Measurements from ENCODE around the gene MB. TPM values are rescaled to one million over a fixed set of nuclear protein-coding genes. Genes with fewer than 3 reads are reported as not detected.

MB gene
- total RNA-seq, 2 experiments from 2014 or later = not detected

DNA sequence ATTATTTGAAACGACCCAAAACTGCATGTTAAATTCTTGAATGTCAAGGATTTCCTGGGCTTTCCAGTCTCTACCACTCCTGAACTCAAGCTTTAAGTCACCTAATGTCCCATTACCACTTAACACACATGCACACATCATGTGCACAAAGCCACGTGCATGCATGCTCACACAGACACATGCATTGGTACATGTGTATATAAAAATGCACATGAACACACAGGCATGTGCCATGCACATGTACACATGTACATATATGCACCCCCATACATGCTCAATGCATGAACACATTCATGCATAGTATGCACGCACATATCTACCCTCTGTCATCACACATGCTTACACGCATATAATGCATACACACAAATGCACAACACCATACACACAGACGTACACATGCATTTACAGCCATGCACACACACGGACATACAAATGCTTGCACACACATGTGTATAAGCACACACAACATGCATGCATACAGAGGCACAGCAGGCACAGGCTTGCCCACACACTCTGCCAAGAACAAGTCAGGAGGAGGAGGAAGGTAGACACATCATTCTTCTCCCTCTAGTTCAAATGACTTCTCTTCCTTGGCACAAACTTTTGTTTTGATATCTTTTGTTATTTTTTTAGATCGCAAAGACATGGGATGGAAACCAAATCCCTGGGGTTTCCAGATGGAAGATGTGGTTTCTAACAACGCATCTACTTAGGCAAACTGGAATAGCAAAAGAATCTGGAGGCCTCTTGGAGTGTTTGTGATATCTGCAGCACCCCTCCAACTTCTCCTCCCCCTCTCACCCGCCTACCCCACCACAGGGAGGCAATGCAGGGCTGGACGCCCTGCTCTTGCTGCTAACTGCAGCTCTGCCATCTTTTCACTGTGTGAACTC lies 51.9 kb downstream of the MB start:
- H3K27me3 ChIP-seq (ENCODE audit: control insufficient read depth in 1 of 2, insufficient read depth in 2 of 2, low read length in 2 of 2) = peaks cover 4 to 6% of the 10 kb centered on the region in 2 experiments
- no peaks in the 10 kb centered on the region for H3K36me3 ChIP-seq (ENCODE audit: insufficient read depth, low read length)
- ATAC-seq (ENCODE audit: poor library complexity) (no peak), DNase-seq (no peak)
- no peaks in the 10 kb centered on the region for H3K9me3 ChIP-seq (ENCODE audit: control insufficient read depth in 1 of 2, insufficient read depth in 1 of 2, low read length in 2 of 2)
- Mint-ChIP-seq H3K36me3 (ENCODE audit: low read depth) (no peaks in the 10 kb centered on the region), H3K27ac (no peak overlapping the region), H3K9me3 (no peaks in the 10 kb centered on the region), H3K4me1 (ENCODE audit: low read depth) (no peaks in the 10 kb centered on the region), H3K27me3 (peaks cover 24% of the 10 kb centered on the region), H3K4me3 (no peak overlapping the region)
- POLR2A ChIA-PET = no interaction called here
- CTCF ChIA-PET = no interaction called here
- TF ChIP-seq, protein P1, sequence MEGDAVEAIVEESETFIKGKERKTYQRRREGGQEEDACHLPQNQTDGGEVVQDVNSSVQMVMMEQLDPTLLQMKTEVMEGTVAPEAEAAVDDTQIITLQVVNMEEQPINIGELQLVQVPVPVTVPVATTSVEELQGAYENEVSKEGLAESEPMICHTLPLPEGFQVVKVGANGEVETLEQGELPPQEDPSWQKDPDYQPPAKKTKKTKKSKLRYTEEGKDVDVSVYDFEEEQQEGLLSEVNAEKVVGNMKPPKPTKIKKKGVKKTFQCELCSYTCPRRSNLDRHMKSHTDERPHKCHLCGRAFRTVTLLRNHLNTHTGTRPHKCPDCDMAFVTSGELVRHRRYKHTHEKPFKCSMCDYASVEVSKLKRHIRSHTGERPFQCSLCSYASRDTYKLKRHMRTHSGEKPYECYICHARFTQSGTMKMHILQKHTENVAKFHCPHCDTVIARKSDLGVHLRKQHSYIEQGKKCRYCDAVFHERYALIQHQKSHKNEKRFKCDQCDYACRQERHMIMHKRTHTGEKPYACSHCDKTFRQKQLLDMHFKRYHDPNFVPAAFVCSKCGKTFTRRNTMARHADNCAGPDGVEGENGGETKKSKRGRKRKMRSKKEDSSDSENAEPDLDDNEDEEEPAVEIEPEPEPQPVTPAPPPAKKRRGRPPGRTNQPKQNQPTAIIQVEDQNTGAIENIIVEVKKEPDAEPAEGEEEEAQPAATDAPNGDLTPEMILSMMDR (IDR thresholded peaks at IDR 0.05) = no peak
- no peaks in the 10 kb centered on the region for H3K4me1 ChIP-seq (ENCODE audit: insufficient read depth, low read length)
- no peak overlapping the region for H3K4me3 ChIP-seq (ENCODE audit: low read length)
- intact Hi-C loops (cut with DNase I, micrococcal nuclease) = no loop called here
- H3K27ac ChIP-seq (ENCODE audit: low read depth in 1 of 2, low read length in 2 of 2) = no peak overlapping the region

DNA sequence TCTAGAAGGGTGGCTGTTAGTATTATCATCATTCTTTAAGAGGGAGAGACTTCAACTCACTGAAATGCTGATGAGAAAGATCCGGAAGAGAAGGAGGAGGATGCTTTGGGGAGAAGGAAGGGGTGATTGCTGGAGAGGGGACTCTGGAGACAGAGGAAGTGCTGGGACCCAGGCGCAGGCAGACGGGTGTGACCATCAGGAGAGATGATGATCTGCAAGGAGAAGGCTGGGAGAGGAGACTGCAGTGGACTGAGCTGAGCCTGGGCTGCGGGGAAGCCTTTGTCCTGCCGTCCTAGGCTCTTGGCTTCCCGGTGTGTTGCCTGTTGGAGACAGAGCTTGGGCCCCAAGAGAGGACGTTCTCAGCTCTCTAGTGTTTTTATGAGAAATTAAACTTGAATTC lies 53.9 kb downstream of the MB start:
- Mint-ChIP-seq H3K27ac (no peak overlapping the region), H3K4me1 (ENCODE audit: low read depth) (no peaks in the 10 kb centered on the region)

DNA sequence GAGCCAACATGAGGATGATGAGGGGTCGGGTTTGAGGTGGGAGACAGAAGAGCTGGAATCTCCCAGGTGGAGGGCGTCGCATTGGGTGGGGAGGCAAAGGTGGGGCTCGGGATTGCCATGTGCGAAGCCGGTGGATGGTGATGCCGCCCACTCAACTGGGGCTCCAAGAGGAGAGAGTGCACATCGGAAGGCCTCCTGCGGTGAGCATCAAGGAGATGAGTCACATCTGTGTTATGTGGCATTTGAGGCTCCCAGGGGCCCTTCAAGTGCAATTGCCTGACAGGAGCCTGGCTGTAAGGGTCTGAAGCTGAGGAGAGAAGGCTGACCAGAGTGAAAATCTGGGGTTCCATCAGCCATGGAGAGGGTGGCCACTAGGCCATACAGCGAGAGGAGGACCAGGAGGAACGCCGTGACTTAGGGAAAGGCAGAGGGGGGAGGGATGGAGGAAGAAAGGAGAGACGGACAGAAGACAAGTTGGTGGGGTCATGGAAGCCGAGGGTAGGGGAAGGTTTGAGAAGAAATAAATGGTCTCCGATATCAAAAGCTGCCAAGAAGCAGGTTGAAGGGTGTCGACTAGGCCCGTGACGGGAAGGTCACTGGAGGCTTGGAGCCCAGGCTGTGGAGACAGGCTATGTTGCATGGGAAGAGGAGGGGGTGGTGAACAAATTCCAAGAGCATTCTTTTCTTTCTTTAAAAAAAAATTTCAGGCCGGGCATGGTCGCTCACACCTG lies 55.2 kb downstream of the MB start:
- Histone ChIP-seq H3K9me3 (ENCODE audit: control insufficient read depth in 1 of 2, insufficient read depth in 1 of 2, low read length in 2 of 2) (no peaks in the 10 kb centered on the region), H3K27me3 (ENCODE audit: control insufficient read depth in 1 of 2, insufficient read depth in 2 of 2, low read length in 2 of 2) (peaks cover 7 to 9% of the 10 kb centered on the region in 2 experiments), H3K4me3 (ENCODE audit: low read length) (no peak overlapping the region), H3K36me3 (ENCODE audit: insufficient read depth, low read length) (no peaks in the 10 kb centered on the region), H3K4me1 (ENCODE audit: insufficient read depth, low read length) (no peaks in the 10 kb centered on the region), H3K27ac (ENCODE audit: low read depth in 1 of 2, low read length in 2 of 2) (no peak overlapping the region)
- ATAC-seq (ENCODE audit: poor library complexity) (no peak), DNase-seq (no peak)
- intact Hi-C loops (cut with DNase I, micrococcal nuclease) = no loop called here
- ChIA-PET CTCF (no interaction called here), POLR2A (no interaction called here)
- Mint-ChIP-seq H3K27me3 (peaks cover 33% of the 10 kb centered on the region), H3K4me1 (ENCODE audit: low read depth) (no peaks in the 10 kb centered on the region), H3K9me3 (no peaks in the 10 kb centered on the region), H3K36me3 (ENCODE audit: low read depth) (no peaks in the 10 kb centered on the region), H3K27ac (no peak overlapping the region), H3K4me3 (no peak overlapping the region)
- TF ChIP-seq, protein P1 (IDR thresholded peaks at IDR 0.05) = no peak

More for the DNA sequence above, 53.9 kb downstream of the MB start:
- no peaks in the 10 kb centered on the region for H3K36me3 Mint-ChIP-seq (ENCODE audit: low read depth)
- no peaks in the 10 kb centered on the region for H3K9me3 Mint-ChIP-seq
- H3K4me3 ChIP-seq (ENCODE audit: low read length) = no peak overlapping the region
- ChIA-PET POLR2A (no interaction called here), CTCF (no interaction called here)
- H3K27me3 ChIP-seq (ENCODE audit: control insufficient read depth in 1 of 2, insufficient read depth in 2 of 2, low read length in 2 of 2) = peaks cover 7 to 9% of the 10 kb centered on the region in 2 experiments
- TF ChIP-seq, protein P1 (IDR thresholded peaks at IDR 0.05) = no peak
- no peak overlapping the region for H3K27ac ChIP-seq (ENCODE audit: low read depth in 1 of 2, low read length in 2 of 2)
- ATAC-seq (ENCODE audit: poor library complexity) (no peak), DNase-seq (no peak)
- H3K4me1 ChIP-seq (ENCODE audit: insufficient read depth, low read length) = no peaks in the 10 kb centered on the region
- H3K9me3 ChIP-seq (ENCODE audit: control insufficient read depth in 1 of 2, insufficient read depth in 1 of 2, low read length in 2 of 2) = no peaks in the 10 kb centered on the region
- H3K4me3 Mint-ChIP-seq = no peak overlapping the region
- intact Hi-C loops (cut with DNase I, micrococcal nuclease) = no loop called here
- H3K27me3 Mint-ChIP-seq = peaks cover 30% of the 10 kb centered on the region
- H3K36me3 ChIP-seq (ENCODE audit: insufficient read depth, low read length) = no peaks in the 10 kb centered on the region
